NCI-H1048 (cell line): ENCODE results near the gene SLX4.

Source experiments
- DNase-seq: peaks from one replicate; lab custom pipeline; 2025; lab: John Stamatoyannopoulos, UW

Gene SLX4

GRCh38 chr16:3601614-3602319 is 9.6 kb downstream of the SLX4 start:
- DNase-seq = no peak

- DNase-seq = no peak
Measured at GRCh38 chr16:3599922-3600321, 11.5 kb downstream of the SLX4 start.

GRCh38 chr16:3599121-3599520 is 12.3 kb downstream of the SLX4 start:
- DNase-seq = no peak

- no peak for DNase-seq
Measured at GRCh38 chr16:3598236-3598635, 13.2 kb downstream of the SLX4 start.

- DNase-seq = no peak
Measured at GRCh38 chr16:3597676-3598075, 13.7 kb downstream of the SLX4 start.

GRCh38 chr16:3597226-3597625 is 14.2 kb downstream of the SLX4 start:
- DNase-seq = no peak

- no peak for DNase-seq
Measured at GRCh38 chr16:3596101-3596861, 15.1 kb downstream of the SLX4 start.

- no peak for DNase-seq
Measured at GRCh38 chr16:3595521-3596021, 15.8 kb downstream of the SLX4 start.

GRCh38 chr16:3595110-3595486 is 16.3 kb downstream of the SLX4 start:
- no peak for DNase-seq

GRCh38 chr16:3594316-3595109 is 16.9 kb downstream of the SLX4 start:
- no peak for DNase-seq

GRCh38 chr16:3592559-3592958 is 18.8 kb downstream of the SLX4 start:
- DNase-seq = no peak

GRCh38 chr16:3591991-3592390 is 19.4 kb downstream of the SLX4 start:
- no peak for DNase-seq

GRCh38 chr16:3591436-3591803 is 20.0 kb downstream of the SLX4 start:
- DNase-seq = no peak

GRCh38 chr16:3590736-3591435 is 20.5 kb downstream of the SLX4 start:
- no peak for DNase-seq

GRCh38 chr16:3589991-3590701 is 21.3 kb downstream of the SLX4 start:
- no peak for DNase-seq

GRCh38 chr16:3589441-3589921 is 21.9 kb downstream of the SLX4 start:
- DNase-seq = no peak

GRCh38 chr16:3589001-3589400 is 22.4 kb downstream of the SLX4 start:
- no peak for DNase-seq

GRCh38 chr16:3587547-3588110 is 23.8 kb downstream of the SLX4 start:
- no peak for DNase-seq

GRCh38 chr16:3584412-3584811 is 27.0 kb downstream of the SLX4 start:
- DNase-seq = no peak

- no peak for DNase-seq
Measured at GRCh38 chr16:3583303-3584038, 27.9 kb downstream of the SLX4 start.
